RWPE1 (cell line): ENCODE measurements around the gene LRRC37A3.
"Not testable (repeated sequence)": the region's sequence is repeated elsewhere in the genome, so short reads cannot be mapped to it uniquely, and the experiment has no call there.

ENCODE experiments used
- CTCF ChIA-PET: fragments of 350-600 bp; sonication (Branson Sonifier 250); formaldehyde crosslinking; extraction: SDS; loops from one replicate; lab custom pipeline; 2021; lab: Yijun Ruan, JAX
- POLR2A ChIA-PET: fragments of 400-600 bp; formaldehyde crosslinking; extraction: SDS; loops from one replicate; lab custom pipeline; 2020; ENCODE audit warnings: antibody characterized with exemption; ENCODE audit not compliant: low non-redundant PET; lab: Yijun Ruan, JAX
- DNase-seq: peaks from one replicate; pipeline ENCODE4 v3.0.0; 2012; ENCODE audit warnings: low spot score
- H3K27ac ChIP-seq: fragments of 450-650 bp; 2 replicates; pipeline ENCODE4 v1.5.1; 2017
- CTCF ChIP-seq: fragments of 450-650 bp; conservative IDR thresholded peaks from 2 replicates; pipeline ENCODE4 v1.5.1; 2017; ENCODE audit warnings: low read depth, mild to moderate bottlenecking

The LRRC37A3 gene

GRCh38 chr17:64847504-64848466 is 71.5 kb downstream of the LRRC37A3 start:
- POLR2A ChIA-PET, CTCF ChIA-PET, H3K27ac ChIP-seq: not testable (repeated sequence)
- DNase-seq = peak; percentile 6
- TF ChIP-seq CTCF = peak; percentile 39

GRCh38 chr17:64846892-64847291 is 72.4 kb downstream of the LRRC37A3 start:
- CTCF ChIA-PET = interaction anchor here (0.6 kb wide), 1 partner anchor 427 kb away, joined by 3 read pairs; no protein-coding TSS in a partner anchor

DNA sequence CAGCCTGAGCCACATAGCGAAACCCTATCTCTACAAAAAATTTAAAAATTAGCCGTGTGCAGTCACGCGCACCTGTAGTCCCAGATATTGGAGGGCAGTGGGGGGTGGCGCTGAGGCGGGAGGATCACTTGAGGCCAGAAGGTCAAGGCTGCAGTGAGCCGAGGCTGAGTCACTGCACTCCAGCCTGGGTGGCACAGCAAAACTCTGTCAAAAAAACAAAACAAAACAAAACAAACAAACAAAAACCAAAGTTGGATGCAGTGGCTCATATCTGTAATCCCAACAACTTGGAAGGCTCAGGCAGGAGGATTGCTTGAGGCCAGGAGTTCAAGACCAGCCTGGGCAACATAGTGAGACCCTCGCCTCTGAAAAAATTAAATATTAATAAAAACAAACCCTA is 75.4 kb downstream of the LRRC37A3 start:
- DNase-seq, H3K27ac ChIP-seq, POLR2A ChIA-PET, CTCF ChIA-PET: not testable (repeated sequence)

More at GRCh38 chr17:64846892-64847291, 72.4 kb downstream of the LRRC37A3 start:
- POLR2A ChIA-PET, H3K27ac ChIP-seq, DNase-seq: not testable (repeated sequence)

GRCh38 chr17:64842900-64843299 is 76.4 kb downstream of the LRRC37A3 start:
- CTCF ChIA-PET, POLR2A ChIA-PET, DNase-seq, H3K27ac ChIP-seq: not testable (repeated sequence)

- DNase-seq, POLR2A ChIA-PET, CTCF ChIA-PET, H3K27ac ChIP-seq: not testable (repeated sequence)
These were observed 78.3 kb downstream of the LRRC37A3 start for GRCh38 chr17:64840960-64841359.

DNA sequence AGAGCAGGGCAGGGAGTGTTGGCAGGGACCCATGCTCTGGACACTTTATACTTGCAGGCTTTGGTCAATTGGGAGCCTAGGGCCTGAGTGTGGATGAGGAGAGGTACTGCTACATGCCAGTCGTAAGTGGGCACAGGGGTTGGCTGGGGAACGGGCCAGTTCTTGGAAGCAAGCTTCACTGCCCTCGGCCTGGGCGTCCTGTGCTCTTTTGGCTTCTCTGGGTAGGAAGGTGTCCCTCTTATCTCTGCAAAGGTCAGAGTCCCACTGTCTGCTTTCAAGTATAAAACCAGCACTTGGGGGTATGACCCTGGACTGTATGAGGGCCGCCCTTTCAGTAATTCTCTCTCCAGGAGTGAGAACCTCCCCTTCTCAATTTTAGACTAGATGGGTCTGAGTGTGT is 80.8 kb downstream of the LRRC37A3 start:
- CTCF ChIA-PET, H3K27ac ChIP-seq, POLR2A ChIA-PET, DNase-seq: not testable (repeated sequence)

DNA sequence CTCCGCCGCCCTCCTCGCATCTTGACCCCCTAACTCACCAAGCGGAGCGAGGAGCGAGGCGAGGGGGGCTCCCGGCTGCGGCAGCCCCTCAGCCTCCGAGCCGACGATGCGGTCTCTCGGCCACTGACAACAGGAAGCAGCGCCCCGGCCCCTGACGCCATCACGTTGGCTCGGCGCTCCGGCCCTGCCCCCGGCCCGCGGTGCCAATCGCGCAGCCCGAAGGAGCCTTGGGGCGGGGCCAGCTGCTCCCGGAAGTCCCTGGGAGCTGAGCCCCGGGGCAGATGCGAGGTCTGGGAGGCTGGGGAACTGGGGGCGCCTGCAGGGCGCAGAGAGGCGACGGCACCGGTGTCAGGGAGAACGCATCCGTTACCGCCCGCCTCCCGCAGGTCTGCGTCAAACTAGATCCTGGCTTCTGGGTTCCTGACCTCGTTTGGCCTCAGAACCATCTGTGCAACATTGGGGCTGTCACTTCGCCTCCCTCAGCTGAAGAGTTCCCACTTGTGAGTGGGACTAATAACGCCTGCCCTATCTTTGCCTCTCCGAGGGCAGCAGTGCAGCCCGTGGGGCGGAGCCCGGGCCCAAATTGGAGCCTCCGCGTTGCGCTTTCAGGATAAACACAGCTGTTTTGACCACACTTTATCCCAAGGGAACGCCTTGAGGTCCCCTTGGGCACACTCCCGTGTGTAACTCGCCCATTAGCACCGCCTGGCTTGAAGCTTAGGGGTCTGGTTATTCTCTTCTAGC is 82.1 kb downstream of the LRRC37A3 start:
- peak; percentile 65 for DNase-seq
- H3K27ac ChIP-seq = peak overlapping the region; percentile 68
- CTCF ChIA-PET = interaction anchor here (0.6 kb wide), 1 partner anchor 69 kb away, joined by 5 read pairs; no protein-coding TSS in a partner anchor
- POLR2A ChIA-PET = interaction anchor here (0.6 kb wide), 1 partner anchor 82 kb away, joined by 3 read pairs; no protein-coding TSS in a partner anchor

DNA sequence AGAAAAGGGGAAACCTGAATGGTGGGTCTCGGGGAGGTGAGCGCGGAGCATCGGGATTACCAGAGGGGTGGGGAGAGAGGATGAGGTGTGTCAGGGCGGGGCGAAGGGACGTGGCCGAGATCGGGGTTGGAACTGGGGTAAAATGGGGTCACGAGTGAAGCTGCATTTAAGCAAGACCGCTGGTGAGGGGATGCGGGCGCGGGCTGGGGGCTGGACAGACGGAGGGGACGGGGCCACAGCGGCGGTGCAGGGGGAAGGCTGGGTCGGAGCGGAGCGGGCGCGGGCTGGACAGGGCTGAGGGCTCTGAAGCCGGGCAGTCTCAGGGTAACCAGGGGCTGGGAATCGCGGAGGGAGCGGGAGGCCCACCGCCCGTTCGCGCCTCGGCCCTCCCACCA is 82.7 kb downstream of the LRRC37A3 start:
- H3K27ac ChIP-seq = peak overlapping the region; percentile 68
- CTCF ChIA-PET, POLR2A ChIA-PET: not testable (repeated sequence)
- peak; percentile 13 for DNase-seq

- peak; percentile 42 for DNase-seq
- CTCF ChIA-PET, POLR2A ChIA-PET: not testable (repeated sequence)
- peak overlapping the region; percentile 45; the same call in 1 of the 2 replicates for H3K27ac ChIP-seq
These were observed 85.2 kb downstream of the LRRC37A3 start for GRCh38 chr17:64834060-64834459.

DNA sequence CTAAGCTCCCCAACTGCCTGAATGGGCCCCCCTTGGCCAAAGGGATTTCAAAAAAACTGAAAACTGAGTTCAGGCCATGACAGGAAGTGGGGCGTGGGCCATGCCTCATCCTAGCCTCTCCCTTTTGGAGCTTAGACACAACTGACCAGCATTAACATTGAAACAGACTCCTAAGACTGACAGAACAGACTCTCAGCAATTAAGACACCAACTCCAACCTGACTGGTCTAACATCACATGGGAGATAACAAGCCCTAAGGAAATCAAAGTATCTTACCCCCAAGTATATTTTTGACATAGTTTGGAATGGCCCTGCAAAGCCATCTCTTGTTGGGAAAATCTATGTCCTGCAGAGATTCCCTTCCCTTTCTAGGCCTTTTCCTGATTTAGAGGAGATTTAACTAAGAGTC is 88.6 kb downstream of the LRRC37A3 start:
- POLR2A ChIA-PET, CTCF ChIA-PET, DNase-seq: not testable (repeated sequence)
- H3K27ac ChIP-seq = peak overlapping the region; percentile 55

- POLR2A ChIA-PET, CTCF ChIA-PET, DNase-seq: not testable (repeated sequence)
- peak overlapping the region; percentile 55 for H3K27ac ChIP-seq
These were observed 89.3 kb downstream of the LRRC37A3 start for GRCh38 chr17:64829824-64830630.

DNA sequence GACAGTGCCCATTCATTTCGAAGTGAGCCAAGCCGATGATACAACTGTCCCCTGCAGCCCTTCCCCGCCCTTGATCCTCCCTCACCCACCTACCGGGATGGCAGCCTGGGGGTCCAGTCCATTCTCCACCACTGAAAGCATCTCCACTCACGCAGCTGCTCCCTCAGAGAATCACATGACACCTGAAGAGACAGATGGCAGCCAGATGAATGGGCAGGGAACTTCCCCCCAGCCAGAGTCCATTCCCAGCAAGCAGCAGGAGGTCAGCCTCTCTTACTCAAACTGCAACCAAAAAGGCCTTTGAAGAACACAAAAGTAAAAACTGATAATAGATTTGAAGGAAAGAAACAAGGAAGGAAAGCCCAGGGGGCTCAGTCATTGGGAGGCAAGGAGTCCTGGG is 90.2 kb downstream of the LRRC37A3 start:
- H3K27ac ChIP-seq, POLR2A ChIA-PET, CTCF ChIA-PET, DNase-seq: not testable (repeated sequence)

DNA sequence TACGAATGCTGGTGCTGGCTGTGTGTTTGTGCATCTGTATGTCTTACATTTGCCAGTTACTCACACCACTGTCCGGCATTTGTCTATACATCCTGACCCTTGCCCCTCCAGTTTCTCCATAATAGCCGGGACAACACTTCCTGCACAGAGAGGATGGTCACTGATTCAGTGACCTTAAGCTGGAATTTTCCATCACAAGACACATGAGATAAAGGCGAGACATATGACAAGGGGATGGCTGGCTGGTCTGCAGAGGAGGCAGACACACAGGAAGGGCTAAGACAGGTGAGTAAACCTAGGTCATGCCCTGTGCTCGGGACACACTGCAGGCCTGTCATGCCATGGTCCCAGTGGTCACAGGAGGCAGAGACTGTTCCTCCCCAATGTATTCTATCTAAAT is 100.4 kb downstream of the LRRC37A3 start:
- peak overlapping the region; percentile 25 for H3K27ac ChIP-seq
- POLR2A ChIA-PET, DNase-seq, CTCF ChIA-PET: not testable (repeated sequence)

DNA sequence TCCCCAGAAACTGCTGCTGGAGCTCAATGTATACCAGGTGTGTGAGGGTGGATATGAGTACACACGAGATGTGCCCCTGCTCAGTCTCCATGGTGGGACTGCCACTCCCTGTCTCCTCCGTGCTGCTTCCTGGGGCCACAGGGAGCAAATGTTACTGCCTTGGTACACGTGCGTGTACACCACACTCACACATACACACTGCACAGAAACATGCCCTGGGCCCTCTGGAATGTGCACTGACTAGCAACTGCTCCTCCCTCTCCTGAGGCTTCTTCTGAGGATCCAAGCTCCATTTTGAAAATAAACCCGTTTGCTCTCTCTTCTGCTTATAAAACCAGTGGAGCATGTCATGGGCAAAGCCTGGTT is 103.5 kb downstream of the LRRC37A3 start:
- POLR2A ChIA-PET, DNase-seq, CTCF ChIA-PET: not testable (repeated sequence)
- H3K27ac ChIP-seq = peak overlapping the region; percentile 50; the same call in 1 of the 2 replicates
